HG03135 (cell line): ENCODE results near the gene DDA1.

Experiments
- ATAC-seq: cut with Tn5 transposase; IDR thresholded peaks from one replicate; pipeline ENCODE4 v1.9.1; 2021; ENCODE audit warnings: mild to moderate bottlenecking, moderate library complexity; ENCODE audit not compliant: unreplicated experiment

The DDA1 gene

GRCh38 chr19:17328517-17329365, 19.4 kb downstream of the DDA1 start:
- ATAC-seq: no peak

DNA sequence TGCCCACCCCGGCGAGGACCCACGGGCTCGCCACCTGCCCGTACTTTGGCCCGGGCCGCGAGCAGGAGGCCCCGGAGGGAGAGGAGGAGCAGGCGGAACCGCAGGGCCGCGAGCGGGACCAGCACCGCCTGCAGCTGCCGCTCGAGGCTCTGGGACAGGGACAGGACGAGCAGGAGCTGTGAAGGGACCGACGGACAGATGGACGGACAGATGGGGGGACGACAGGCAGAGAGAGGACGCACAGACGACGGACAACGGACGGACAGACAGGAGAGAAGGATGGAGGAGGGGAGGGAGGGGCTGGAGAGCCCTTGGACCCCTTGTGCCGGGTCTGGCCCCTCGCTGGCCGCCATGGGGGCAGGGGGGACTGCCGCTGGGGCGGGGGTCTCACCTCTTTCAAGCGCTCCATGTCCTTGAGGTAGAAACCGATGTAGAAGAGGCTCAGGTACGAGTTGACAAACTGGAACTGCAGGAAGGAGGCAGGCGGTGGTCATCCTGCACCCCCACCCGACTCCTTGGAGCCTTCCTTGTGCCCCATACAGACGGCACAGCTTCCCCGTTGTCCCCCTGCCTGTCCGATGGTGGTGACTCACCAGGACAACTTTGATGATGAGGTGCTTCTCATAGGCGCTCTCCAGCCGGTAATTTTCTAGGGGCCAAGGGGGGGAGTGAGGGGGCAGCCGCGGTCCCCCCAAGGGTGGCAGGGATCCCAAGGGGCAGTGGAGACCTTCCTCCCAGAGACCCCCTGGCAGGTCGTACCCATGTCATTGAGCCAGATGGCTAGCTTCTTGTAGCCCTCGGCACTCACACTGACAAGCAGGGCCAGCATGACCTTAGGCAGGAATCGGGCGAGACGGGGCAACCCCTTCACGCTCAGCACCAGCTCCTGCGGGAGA, 20.3 kb downstream of the DDA1 start:
- ATAC-seq: no peak

GRCh38 chr19:17330262-17331044, 21.1 kb downstream of the DDA1 start:
- no peak for ATAC-seq

- ATAC-seq: no peak
Observed at GRCh38 chr19:17331045-17331558, 21.7 kb downstream of the DDA1 start.

- no peak for ATAC-seq
Observed at GRCh38 chr19:17332360-17332676, 23.0 kb downstream of the DDA1 start.

- no peak for ATAC-seq
Observed at GRCh38 chr19:17332677-17333581, 23.6 kb downstream of the DDA1 start.

DNA sequence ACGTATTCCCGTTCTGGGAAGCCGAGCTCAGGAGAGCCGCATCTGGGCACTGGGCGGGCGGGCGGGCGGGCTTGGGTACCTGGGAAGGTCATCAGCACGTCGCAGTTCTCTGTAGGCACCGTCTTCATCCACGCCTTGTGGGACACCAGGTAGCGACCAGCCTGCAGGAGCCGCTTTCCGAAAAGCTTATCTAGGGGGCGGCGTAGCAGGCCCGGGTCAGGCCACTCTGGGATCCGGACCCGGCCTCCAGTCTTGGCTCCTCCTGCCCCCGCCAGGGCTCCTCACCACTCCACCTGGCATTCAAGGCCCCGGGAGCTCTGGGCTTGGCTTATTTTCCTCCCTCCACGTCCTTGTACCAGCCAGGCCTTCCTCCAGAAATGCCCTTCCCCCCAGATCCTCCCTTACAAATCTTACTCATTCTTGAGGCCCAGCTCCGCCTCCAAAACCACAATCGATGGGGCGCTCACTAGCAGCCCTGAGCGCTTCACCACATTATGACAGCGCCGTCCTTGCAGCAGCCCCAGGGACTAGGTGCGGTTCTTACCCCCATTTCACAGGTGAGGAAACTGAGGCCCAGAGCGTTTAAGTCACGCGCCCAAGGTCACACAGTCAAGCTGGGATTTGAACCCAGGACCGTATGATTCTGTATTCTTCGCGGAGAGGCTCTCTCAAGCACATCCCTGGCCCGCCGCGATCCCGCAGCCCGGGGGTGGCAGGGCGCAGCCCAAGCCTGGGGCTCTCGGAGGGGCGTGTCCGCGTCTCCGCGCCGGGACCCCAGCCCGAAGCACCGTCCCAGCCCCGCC, 24.4 kb downstream of the DDA1 start:
- ATAC-seq: no peak

GRCh38 chr19:17334414-17335409, 25.3 kb downstream of the DDA1 start, which contains the start of gene ANO8:
Gene ANO8, minus strand, starts transcription at chr19:17334855. Its CDS starts 185 bp downstream, at chr19:17334670.
- ATAC-seq: peak; percentile 44

DNA sequence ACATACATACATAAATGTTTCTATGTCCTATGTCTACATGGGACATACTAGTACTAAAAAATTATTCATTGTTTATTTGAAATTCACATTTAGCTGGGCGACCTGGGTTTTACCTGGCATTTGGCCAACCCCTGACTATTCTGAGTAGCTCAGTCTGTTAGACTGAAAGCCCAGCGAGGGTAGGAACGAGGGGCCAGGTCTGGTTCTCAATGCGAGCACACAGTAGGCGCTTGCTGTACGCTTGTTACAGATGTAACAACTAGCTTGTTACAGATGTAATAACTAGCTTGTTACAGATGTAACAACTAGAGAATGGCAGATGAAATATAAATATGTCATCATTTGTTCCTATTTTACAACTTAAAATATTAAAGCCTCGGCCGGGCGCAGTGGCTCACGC, 26.2 kb downstream of the DDA1 start:
- no peak for ATAC-seq

- peak; percentile 70 for ATAC-seq
Observed at GRCh38 chr19:17336872-17337674, 27.7 kb downstream of the DDA1 start, which contains the start of gene GTPBP3. Gene GTPBP3, plus strand, starts transcription at chr19:17337553. Its CDS starts 59 bp downstream, at chr19:17337612.

GRCh38 chr19:17337675-17338432, 28.5 kb downstream of the DDA1 start:
- ATAC-seq: no peak

DNA sequence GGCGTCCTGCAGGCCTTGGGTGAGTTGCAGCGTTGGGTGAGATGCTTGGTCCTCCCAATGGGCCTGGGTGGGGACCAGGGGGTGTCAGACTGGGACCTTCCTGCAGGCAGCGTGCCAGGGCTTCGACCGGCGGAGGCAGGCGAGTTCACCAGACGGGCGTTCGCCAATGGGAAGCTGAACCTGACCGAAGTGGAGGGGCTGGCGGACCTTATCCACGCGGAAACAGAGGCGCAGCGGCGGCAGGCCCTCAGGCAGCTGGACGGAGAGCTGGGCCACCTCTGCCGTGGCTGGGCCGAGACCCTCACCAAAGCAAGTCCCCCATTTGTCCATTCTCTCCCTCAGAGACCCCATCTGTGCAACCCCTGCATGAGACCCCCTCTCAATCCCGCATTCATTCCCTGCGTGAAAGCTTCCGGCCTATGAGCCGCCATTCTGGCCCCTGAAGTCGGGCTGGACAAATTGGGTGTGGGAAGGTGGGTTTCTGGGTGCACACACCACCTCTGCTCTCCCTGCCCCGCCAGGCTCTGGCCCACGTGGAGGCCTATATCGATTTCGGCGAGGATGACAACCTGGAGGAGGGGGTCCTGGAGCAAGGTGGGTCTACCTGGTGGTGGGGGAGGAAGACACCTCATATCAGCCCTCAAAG, 29.2 kb downstream of the DDA1 start:
- ATAC-seq: no peak

- no peak for ATAC-seq
Observed at GRCh38 chr19:17339088-17339741, 29.9 kb downstream of the DDA1 start.

DNA sequence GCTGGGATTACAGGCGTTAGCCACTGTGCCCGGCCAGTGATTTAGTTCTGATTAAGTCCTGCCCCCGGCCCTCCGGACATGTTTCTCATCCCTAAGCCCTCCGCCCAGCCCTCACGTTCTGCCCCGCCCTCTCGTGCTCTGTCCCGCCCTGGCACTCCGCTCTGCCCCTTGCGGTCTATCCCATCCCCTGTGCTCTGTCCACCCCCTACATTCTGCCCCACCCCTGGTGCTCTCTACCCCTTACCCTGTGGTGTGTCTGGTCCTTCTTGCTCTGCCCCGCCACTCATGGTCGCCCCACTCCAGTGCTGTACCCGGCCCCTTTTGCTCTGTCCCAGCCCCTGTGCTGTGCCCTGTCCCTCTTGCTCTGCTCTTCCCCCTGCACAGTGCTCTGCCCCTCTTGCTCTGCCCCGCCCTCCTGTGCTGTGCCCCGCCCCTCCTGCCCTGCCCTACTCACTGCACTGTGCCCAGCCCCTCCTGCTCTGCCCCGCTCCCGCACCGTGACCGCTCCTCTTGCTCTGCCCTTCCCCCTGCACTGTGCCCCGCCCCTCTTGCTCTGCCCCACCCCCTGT, 31.0 kb downstream of the DDA1 start:
- ATAC-seq: no peak

DNA sequence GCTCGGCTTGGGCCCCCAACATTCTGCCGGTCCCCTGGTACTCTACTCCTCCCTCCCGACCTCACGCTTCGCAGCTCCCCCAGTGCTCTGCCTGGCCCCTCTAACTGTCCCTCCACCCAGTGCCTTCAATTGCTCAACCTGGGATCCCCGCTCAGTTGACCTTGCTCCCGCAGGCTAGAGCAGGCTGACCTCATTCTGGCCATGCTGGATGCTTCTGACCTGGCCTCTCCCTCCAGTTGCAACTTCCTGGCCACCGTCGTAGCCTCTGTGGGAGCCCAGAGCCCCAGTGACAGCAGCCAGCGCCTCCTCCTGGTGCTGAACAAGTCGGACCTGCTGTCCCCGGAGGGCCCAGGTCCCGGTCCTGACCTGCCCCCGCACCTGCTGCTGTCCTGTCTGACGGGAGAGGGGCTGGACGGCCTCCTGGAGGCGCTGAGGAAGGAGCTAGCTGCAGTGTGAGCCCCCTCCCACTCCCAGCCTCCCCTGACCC, 31.6 kb downstream of the DDA1 start:
- ATAC-seq: no peak
